ENCODE results near the gene BAIAP2L2. TPM values are rescaled to one million over a fixed set of nuclear protein-coding genes. Genes with fewer than 3 reads are reported as not detected.

The BAIAP2L2 gene
- total and polyA plus RNA-seq, 2 experiments from 2014 or later = 3.9 to 5.6 TPM

DNA sequence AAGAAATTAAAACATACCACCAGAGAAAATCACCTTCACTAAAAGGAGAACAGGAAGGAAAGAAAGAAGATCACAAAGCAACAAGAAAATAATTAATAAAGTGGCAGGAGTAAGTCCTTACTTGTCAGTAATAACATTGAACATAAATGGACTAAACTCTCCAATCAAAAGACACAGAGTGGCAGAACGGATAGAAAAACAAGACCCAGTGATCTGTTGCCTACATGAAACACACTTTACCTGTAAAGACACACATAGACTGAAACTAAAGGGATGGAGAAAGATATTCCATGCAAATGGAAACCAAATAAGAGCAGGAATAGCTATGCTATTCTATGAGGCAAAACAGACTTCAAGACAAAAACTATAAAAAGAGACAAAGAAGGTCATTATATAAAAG, 45.2 kb upstream of the BAIAP2L2 start:
- no peaks in the 10 kb centered on the region for H3K27me3 ChIP-seq (ENCODE audit: insufficient read depth)
- no peaks in the 10 kb centered on the region for H3K36me3 ChIP-seq (ENCODE audit: insufficient read depth)
- no peaks in the 10 kb centered on the region for H3K79me2 ChIP-seq (replicated peaks; ENCODE audit: insufficient read depth)
- ATAC-seq (no peak), DNase-seq (ENCODE audit: low spot score) (no peak)
- no peak overlapping the region for H3K4me3 ChIP-seq
- Mint-ChIP-seq H3K9me3 (no peaks in the 10 kb centered on the region), H3K4me1 (peaks cover 8% of the 10 kb centered on the region; the same call in 2 of the 3 replicates), H3K27ac (no peak overlapping the region), H3K36me3 (ENCODE audit: low read depth) (no peaks in the 10 kb centered on the region), H3K4me3 (no peak overlapping the region), H3K27me3 (ENCODE audit: insufficient read depth, low read depth, poor library complexity) (peaks cover 2% of the 10 kb centered on the region)
- no peaks in the 10 kb centered on the region for H3K4me1 ChIP-seq (ENCODE audit: insufficient read depth)
- no peaks in the 10 kb centered on the region for H4K20me1 ChIP-seq (replicated peaks; ENCODE audit: insufficient read depth)
- TF ChIP-seq POLR2AphosphoS5 (IDR thresholded peaks at IDR 0.05; ENCODE audit: low read depth) = no peak
- TF ChIP-seq ZNF331 (CRISPR knock-in tag; IDR thresholded peaks at IDR 0.05; ENCODE audit: low read depth) = no peak
- TF ChIP-seq JUNB (IDR thresholded peaks at IDR 0.05; ENCODE audit: unreplicated experiment) = no peak
- TF ChIP-seq, protein P1, sequence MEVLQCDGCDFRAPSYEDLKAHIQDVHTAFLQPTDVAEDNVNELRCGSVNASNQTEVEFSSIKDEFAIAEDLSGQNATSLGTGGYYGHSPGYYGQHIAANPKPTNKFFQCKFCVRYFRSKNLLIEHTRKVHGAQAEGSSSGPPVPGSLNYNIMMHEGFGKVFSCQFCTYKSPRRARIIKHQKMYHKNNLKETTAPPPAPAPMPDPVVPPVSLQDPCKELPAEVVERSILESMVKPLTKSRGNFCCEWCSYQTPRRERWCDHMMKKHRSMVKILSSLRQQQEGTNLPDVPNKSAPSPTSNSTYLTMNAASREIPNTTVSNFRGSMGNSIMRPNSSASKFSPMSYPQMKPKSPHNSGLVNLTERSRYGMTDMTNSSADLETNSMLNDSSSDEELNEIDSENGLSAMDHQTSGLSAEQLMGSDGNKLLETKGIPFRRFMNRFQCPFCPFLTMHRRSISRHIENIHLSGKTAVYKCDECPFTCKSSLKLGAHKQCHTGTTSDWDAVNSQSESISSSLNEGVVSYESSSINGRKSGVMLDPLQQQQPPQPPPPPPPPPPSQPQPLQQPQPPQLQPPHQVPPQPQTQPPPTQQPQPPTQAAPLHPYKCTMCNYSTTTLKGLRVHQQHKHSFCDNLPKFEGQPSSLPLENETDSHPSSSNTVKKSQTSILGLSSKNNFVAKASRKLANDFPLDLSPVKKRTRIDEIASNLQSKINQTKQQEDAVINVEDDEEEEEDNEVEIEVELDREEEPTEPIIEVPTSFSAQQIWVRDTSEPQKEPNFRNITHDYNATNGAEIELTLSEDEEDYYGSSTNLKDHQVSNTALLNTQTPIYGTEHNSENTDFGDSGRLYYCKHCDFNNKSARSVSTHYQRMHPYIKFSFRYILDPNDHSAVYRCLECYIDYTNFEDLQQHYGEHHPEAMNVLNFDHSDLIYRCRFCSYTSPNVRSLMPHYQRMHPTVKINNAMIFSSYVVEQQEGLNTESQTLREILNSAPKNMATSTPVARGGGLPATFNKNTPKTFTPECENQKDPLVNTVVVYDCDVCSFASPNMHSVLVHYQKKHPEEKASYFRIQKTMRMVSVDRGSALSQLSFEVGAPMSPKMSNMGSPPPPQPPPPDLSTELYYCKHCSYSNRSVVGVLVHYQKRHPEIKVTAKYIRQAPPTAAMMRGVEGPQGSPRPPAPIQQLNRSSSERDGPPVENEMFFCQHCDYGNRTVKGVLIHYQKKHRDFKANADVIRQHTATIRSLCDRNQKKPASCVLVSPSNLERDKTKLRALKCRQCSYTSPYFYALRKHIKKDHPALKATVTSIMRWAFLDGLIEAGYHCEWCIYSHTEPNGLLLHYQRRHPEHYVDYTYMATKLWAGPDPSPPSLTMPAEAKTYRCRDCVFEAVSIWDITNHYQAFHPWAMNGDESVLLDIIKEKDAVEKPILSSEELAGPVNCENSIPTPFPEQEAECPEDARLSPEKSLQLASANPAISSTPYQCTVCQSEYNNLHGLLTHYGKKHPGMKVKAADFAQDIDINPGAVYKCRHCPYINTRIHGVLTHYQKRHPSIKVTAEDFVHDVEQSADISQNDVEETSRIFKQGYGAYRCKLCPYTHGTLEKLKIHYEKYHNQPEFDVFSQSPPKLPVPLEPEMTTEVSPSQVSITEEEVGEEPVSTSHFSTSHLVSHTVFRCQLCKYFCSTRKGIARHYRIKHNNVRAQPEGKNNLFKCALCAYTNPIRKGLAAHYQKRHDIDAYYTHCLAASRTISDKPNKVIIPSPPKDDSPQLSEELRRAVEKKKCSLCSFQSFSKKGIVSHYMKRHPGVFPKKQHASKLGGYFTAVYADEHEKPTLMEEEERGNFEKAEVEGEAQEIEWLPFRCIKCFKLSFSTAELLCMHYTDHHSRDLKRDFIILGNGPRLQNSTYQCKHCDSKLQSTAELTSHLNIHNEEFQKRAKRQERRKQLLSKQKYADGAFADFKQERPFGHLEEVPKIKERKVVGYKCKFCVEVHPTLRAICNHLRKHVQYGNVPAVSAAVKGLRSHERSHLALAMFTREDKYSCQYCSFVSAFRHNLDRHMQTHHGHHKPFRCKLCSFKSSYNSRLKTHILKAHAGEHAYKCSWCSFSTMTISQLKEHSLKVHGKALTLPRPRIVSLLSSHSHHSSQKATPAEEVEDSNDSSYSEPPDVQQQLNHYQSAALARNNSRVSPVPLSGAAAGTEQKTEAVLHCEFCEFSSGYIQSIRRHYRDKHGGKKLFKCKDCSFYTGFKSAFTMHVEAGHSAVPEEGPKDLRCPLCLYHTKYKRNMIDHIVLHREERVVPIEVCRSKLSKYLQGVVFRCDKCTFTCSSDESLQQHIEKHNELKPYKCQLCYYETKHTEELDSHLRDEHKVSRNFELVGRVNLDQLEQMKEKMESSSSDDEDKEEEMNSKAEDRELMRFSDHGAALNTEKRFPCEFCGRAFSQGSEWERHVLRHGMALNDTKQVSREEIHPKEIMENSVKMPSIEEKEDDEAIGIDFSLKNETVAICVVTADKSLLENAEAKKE (CRISPR knock-in tag; IDR thresholded peaks at IDR 0.05) = no peak
- no peak for TF ChIP-seq EZH2 (IDR thresholded peaks at IDR 0.05; ENCODE audit: low read depth, unreplicated experiment)
- TF ChIP-seq, protein P2, sequence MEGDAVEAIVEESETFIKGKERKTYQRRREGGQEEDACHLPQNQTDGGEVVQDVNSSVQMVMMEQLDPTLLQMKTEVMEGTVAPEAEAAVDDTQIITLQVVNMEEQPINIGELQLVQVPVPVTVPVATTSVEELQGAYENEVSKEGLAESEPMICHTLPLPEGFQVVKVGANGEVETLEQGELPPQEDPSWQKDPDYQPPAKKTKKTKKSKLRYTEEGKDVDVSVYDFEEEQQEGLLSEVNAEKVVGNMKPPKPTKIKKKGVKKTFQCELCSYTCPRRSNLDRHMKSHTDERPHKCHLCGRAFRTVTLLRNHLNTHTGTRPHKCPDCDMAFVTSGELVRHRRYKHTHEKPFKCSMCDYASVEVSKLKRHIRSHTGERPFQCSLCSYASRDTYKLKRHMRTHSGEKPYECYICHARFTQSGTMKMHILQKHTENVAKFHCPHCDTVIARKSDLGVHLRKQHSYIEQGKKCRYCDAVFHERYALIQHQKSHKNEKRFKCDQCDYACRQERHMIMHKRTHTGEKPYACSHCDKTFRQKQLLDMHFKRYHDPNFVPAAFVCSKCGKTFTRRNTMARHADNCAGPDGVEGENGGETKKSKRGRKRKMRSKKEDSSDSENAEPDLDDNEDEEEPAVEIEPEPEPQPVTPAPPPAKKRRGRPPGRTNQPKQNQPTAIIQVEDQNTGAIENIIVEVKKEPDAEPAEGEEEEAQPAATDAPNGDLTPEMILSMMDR (conservative IDR thresholded peaks at IDR 0.05; ENCODE audit: low read depth in 2 of 2) = no peak
- H3K27ac ChIP-seq (ENCODE audit: low read depth) = no peak overlapping the region
- H3K4me2 ChIP-seq = no peak overlapping the region
- no peaks in the 10 kb centered on the region for H3K9me2 ChIP-seq (ENCODE audit: insufficient read depth)
- H3F3A ChIP-seq (replicated peaks; ENCODE audit: low read depth) = peaks cover 3% of the 10 kb centered on the region; the same call in 1 of the 2 replicates
- H2AFZ ChIP-seq = no peak overlapping the region
